ENCODE results near the gene METRNL.
"Not testable (repeated sequence)": the region's sequence is repeated elsewhere in the genome, so short reads cannot be mapped to it uniquely, and the experiment has no call there.

Gene METRNL

DNA sequence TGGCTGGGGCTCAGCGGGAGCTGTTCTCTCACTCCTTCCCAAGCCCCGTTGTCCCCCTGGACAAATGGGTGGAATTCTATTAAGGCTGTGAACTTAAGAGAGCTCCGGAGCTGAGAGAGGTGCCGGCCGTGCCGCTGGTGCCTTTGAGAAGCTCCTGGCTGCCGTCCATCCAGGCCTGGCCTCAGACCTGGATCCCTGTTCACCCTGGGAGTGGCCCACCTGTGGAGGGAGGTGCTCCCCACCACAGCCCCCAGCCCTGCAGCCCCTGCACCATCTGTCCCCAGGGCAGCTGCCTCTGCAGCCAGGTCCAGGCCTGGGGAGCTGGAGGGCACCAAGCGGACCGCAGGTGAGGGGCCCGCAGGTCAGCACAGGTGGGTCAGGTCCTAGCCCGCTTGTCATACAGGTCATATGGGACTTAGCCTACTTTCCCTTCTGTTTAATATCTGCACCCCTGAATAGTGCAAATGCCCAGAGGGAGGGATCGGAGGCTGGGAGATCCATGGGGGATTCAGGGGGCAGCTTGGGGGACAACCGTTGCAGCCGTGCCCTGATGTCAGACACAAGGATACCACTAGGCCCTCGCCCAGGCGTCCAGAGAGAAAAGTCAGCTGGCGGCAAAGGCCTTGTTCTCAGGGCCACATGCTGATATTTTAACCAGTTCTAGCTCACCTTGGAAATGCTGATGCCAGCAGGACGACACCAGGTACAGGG lies 15.2 kb upstream of the METRNL start:
- H3K9ac ChIP-seq (ENCODE audit: low read length) = no peak overlapping the region
- H3K27ac ChIP-seq (ENCODE audit: low read length) = no peak overlapping the region
- no peak overlapping the region for H3K4me2 ChIP-seq (ENCODE audit: low read length)
- no peak overlapping the region for H2AFZ ChIP-seq (ENCODE audit: low read depth, low read length)
- no peaks in the 10 kb centered on the region for H4K20me1 ChIP-seq (ENCODE audit: insufficient read depth, low read length)
- no peaks in the 10 kb centered on the region for H3K36me3 ChIP-seq (replicated peaks; ENCODE audit: low read depth, low read length)
- no peaks in the 10 kb centered on the region for H3K9me3 ChIP-seq (ENCODE audit: insufficient read depth, low read length)
- H3K79me2 ChIP-seq (ENCODE audit: low read length) = no peaks in the 10 kb centered on the region
- no peak for TF ChIP-seq EZH2phosphoT487 (IDR thresholded peaks at IDR 0.05; ENCODE audit: low read depth)
- TF ChIP-seq, protein P1, sequence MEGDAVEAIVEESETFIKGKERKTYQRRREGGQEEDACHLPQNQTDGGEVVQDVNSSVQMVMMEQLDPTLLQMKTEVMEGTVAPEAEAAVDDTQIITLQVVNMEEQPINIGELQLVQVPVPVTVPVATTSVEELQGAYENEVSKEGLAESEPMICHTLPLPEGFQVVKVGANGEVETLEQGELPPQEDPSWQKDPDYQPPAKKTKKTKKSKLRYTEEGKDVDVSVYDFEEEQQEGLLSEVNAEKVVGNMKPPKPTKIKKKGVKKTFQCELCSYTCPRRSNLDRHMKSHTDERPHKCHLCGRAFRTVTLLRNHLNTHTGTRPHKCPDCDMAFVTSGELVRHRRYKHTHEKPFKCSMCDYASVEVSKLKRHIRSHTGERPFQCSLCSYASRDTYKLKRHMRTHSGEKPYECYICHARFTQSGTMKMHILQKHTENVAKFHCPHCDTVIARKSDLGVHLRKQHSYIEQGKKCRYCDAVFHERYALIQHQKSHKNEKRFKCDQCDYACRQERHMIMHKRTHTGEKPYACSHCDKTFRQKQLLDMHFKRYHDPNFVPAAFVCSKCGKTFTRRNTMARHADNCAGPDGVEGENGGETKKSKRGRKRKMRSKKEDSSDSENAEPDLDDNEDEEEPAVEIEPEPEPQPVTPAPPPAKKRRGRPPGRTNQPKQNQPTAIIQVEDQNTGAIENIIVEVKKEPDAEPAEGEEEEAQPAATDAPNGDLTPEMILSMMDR (IDR thresholded peaks at IDR 0.05; ENCODE audit: low read depth, low read length) = no peak
- H3K4me3 ChIP-seq (ENCODE audit: low read length) = no peak overlapping the region
- H3K27me3 ChIP-seq (ENCODE audit: low read depth, low read length) = no peaks in the 10 kb centered on the region
- H3K4me1 ChIP-seq (ENCODE audit: low read length) = no peaks in the 10 kb centered on the region

DNA sequence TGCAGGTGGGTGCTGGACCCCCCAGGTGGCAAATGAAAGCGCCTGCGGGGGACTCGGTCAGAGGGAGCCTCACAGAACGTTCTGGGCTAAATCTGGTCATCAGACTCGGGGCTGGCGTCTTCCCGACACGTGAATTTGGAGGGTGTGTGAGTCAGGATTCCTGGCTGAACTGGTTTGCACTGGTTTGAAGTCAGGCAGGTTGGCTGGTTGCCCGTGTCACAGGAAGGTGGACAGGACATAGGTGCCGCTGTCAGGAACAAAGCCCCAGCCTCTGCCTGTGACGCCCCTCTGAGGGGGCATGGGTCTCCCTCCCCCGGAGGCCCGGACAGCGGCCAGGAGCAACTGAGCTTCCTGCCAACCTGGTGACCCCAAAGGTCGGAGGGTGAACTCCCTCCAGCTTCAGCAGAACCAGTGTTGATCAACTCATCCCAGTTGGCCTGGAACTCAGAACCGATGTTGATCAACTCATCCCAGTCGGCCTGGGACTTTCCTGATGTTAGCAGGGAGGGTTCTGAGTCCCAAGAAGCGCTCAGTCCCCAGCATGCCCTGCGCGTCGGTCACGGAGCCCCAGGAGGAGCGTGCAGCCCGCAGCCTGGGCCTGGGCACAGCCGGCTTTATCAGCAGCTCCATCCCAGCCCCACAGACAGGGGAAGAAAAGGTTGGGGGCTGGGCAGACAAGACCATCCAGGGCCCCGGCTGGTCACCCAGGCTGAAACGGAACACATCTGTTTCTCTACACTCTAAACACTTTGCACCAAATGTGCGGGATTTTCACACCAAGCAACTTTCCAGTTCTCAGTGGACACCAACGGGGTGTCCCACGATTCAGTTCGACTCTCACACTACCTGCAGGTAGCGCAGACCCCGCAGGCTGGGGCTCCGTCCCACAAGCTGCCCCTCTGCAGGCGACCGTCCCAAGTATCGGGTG lies 14.4 kb upstream of the METRNL start:
- H2AFZ ChIP-seq (ENCODE audit: low read depth, low read length) = no peak overlapping the region

DNA sequence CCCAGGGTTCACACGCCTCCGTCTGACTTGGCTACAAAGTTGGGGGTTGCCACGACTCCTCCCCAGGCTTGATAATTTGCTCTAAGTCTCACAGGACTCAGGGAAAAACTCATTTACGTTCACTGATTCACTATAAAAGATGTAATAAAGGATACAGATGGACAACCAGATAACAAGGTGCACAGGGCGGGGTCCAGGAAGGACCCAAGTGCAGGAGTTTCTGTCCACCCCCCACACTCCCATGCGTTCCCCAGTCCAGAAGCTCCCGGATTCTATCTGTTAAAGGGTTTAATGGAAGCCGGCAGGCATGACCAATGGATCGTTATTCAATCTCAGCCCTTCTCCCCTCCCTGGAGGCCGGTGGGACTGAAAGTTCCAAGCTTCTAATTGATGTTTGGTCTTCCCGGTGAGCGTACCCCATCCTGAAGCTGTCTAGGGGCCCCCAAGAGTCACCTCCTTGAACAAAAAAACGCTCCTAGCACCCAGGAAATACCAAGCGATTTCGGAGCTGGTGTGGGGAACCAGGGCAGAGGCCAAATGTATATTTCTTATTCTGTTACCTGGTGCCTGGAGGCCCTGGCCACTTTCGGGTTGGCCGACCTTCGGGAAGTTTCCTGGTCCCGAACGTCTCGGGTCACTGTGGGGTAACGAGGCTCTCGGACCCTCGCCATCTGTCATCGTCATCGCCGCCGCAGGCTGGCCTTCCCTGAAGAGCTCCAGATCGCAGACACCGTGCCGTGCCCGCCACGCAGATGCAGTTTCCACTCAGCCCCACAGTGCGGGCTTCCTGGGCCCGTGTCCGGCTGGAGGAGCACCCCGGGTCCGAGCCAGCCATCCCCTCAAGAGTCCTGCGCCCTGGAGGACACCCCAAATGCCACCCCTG lies 13.5 kb upstream of the METRNL start:
- Histone ChIP-seq H2AFZ (ENCODE audit: low read depth, low read length) (no peak overlapping the region), H3K27ac (ENCODE audit: low read length) (no peak overlapping the region), H3K36me3 (replicated peaks; ENCODE audit: low read depth, low read length) (no peaks in the 10 kb centered on the region), H3K4me2 (ENCODE audit: low read length) (no peak overlapping the region), H3K4me3 (ENCODE audit: low read length) (no peak overlapping the region), H3K9ac (ENCODE audit: low read length) (no peak overlapping the region), H3K4me1 (ENCODE audit: low read length) (no peaks in the 10 kb centered on the region), H4K20me1 (ENCODE audit: insufficient read depth, low read length) (no peaks in the 10 kb centered on the region), H3K9me3 (ENCODE audit: insufficient read depth, low read length) (no peaks in the 10 kb centered on the region), H3K79me2 (ENCODE audit: low read length) (no peaks in the 10 kb centered on the region), H3K27me3 (ENCODE audit: low read depth, low read length) (no peaks in the 10 kb centered on the region)
- TF ChIP-seq, protein P1 (IDR thresholded peaks at IDR 0.05; ENCODE audit: low read depth, low read length) = no peak
- no peak for TF ChIP-seq EZH2phosphoT487 (IDR thresholded peaks at IDR 0.05; ENCODE audit: low read depth)

More for the DNA sequence above, 14.4 kb upstream of the METRNL start:
- Histone ChIP-seq H3K9ac (ENCODE audit: low read length) (no peak overlapping the region), H3K9me3 (ENCODE audit: insufficient read depth, low read length) (no peaks in the 10 kb centered on the region), H3K79me2 (ENCODE audit: low read length) (no peaks in the 10 kb centered on the region), H3K4me1 (ENCODE audit: low read length) (no peaks in the 10 kb centered on the region), H3K36me3 (replicated peaks; ENCODE audit: low read depth, low read length) (no peaks in the 10 kb centered on the region), H3K4me2 (ENCODE audit: low read length) (no peak overlapping the region), H4K20me1 (ENCODE audit: insufficient read depth, low read length) (no peaks in the 10 kb centered on the region), H3K27me3 (ENCODE audit: low read depth, low read length) (no peaks in the 10 kb centered on the region), H3K4me3 (ENCODE audit: low read length) (no peak overlapping the region), H3K27ac (ENCODE audit: low read length) (no peak overlapping the region)
- TF ChIP-seq, protein P1 (IDR thresholded peaks at IDR 0.05; ENCODE audit: low read depth, low read length) = no peak
- TF ChIP-seq EZH2phosphoT487 (IDR thresholded peaks at IDR 0.05; ENCODE audit: low read depth) = no peak

DNA sequence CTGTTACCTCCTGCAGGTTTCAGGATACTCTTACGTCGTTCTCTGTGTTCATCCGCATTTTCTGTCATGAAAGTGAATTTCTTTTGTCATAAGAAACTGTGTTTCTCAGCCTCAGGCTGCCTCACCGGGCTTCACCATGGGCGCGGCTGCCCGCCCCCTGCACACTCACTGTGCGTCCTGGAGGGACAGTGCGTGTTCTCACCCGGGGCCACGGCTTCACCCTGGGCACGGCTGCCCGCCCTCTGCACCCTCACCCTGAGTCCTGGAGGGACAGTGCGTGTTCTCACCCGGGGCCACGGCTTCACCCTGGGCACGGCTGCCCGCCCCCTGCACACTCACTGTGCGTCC lies 12.9 kb upstream of the METRNL start:
- not testable (repeated sequence) for H3K79me2 ChIP-seq (ENCODE audit: low read length); H2AFZ ChIP-seq (ENCODE audit: low read depth, low read length); H3K9ac ChIP-seq (ENCODE audit: low read length); H3K4me1 ChIP-seq (ENCODE audit: low read length); H3K9me3 ChIP-seq (ENCODE audit: insufficient read depth, low read length); H3K27ac ChIP-seq (ENCODE audit: low read length); H4K20me1 ChIP-seq (ENCODE audit: insufficient read depth, low read length); H3K4me3 ChIP-seq (ENCODE audit: low read length); H3K4me2 ChIP-seq (ENCODE audit: low read length); H3K27me3 ChIP-seq (ENCODE audit: low read depth, low read length); H3K36me3 ChIP-seq (replicated peaks; ENCODE audit: low read depth, low read length)
